GM21447 (cell line): ENCODE measurements around the gene SERPINE2.

Experiments
- ATAC-seq: cut with Tn5 transposase; IDR thresholded peaks from one replicate; pipeline ENCODE4 v1.9.1; 2021; ENCODE audit not compliant: unreplicated experiment

The SERPINE2 gene

DNA sequence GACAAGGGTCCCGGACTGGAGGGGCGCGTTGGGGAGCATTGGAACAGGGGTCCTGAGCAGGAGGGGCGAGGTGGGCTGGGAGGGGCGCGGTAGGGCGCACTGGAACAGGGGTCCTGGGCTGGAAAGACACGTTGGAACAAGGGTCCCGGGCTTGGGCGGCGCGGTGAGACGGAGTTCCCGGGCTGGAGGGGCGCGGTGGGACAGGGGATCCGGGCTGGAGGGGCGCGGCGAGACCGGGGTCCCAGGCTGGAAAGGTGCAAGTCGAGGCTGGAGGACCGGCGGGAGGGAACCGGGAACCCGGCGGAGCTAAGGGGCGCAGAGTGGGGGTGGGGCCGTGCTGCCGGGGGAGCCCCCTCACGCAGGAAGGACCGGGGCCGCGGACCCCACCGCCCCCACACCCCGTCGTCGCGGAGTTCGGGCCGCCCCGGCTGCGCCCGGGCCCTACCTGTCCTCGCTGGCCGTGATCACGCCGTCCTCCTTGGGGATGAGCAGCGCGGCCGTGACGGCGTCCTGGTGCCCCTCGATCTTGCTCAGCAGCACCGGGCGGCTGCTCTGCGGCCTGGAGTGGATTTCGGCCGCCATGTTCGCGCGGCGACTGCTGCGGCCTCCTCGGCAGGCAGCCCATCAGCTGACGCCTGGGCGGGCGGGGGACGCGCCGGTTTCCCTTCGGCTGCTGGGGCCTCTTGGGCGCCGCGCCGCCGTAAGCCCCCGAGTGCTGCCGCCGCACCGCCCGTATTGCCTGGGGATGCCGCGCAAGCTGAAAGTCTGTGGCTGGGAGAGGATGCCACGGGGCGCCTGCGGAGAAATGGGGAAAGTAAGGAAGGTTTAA is 94.2 kb downstream of the SERPINE2 start, which contains the start of gene WDFY1:
Gene WDFY1, minus strand, starts transcription at position 633 of the 829 bp plus-strand sequence. Its CDS starts 51 bp downstream, at position 582.
- peak; percentile 59 for ATAC-seq

DNA sequence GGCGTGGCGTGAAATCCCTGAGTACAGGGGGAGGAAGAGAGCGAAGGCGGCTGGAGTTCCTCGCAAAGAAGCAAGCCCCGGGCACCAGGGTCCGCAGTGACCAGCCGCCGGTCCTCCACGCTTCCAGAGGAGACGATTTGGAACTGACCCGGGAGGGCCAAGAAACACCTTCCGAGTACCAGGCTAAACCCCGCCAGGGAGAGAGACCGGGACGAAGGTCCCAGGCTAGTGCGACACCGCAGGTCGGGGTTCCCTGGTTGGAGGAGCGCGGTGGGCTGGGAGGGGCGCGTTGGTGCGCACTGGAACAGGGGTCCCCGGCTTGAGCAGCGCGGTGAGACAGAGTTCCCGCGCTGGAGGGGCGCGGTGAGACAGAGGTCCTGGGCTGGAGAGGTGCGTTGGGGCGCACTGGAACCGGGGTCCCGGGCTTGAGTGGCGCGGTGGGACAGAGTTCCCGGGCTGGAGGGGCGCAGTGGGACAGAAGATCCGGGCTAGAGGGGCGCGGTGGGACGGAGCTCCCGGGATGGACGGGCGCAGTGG is 94.9 kb downstream of the SERPINE2 start:
- ATAC-seq: peak; percentile 18

DNA sequence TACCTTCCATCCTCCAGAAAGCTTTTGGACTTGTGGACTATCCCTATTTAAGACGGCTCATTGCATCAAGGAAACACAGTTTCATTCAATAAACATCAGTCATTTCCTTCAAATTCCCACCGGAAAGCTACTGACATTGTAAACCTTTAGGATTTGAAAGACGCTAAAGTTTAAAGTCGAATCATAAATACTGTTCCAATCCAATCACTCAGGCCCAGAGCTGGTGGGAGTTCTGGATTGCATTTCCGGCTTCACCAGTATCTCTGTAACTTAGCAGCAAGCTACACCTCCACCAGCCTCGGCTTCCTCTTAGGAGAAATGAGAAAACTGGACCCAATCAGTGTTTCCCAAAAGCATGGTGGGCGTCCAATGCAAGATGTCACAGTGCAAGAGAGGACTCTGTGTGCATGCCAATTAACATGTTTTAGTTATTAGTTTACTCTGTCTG is 95.5 kb downstream of the SERPINE2 start:
- ATAC-seq: no peak

- ATAC-seq: no peak
Measured at GRCh38 chr2:223943135-223943534, 96.0 kb downstream of the SERPINE2 start.

GRCh38 chr2:223941579-223942277 is 97.4 kb downstream of the SERPINE2 start:
- peak; percentile 43 for ATAC-seq

GRCh38 chr2:223939438-223939837 is 99.6 kb downstream of the SERPINE2 start:
- ATAC-seq: peak; percentile 31

DNA sequence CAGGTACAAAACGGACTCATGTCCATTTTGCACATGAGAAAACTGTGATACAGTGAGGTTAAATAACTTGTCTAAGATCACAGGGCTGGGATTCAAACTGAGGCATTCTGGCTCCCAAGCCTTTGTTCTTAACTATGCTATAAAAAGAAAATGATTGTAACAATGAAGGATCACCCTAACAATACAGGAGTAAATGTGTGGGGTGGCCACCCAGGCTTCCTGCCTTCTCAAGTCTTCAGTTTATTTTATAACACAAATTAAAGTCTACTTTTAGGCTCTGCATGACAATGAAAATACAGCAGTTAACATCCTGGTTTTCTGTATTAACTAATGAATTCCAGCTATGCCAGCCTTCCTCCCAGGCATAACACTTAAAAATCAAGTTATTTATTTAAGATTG is 101.6 kb downstream of the SERPINE2 start:
- no peak for ATAC-seq

DNA sequence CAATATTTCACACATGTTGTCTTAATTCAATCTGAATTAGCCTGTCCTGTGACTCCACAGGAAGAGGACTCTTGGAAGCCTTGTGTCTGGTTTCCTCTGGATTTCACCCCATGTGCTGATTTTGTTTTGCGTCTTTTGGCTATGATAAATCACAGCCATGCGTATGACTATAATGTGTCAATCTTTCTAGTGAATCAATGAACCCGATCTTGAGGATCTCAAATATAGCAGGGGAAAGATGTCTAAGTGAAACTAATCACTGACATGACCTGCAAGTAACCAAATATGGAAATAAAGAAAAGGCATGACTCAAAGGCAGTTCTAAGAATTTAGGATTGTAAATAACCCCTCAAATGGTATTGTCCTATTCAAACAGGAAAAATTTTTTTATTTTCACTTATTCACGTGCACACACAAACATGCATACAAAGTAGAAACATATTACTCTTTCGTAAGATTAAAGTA is 102.2 kb downstream of the SERPINE2 start:
- ATAC-seq: no peak

DNA sequence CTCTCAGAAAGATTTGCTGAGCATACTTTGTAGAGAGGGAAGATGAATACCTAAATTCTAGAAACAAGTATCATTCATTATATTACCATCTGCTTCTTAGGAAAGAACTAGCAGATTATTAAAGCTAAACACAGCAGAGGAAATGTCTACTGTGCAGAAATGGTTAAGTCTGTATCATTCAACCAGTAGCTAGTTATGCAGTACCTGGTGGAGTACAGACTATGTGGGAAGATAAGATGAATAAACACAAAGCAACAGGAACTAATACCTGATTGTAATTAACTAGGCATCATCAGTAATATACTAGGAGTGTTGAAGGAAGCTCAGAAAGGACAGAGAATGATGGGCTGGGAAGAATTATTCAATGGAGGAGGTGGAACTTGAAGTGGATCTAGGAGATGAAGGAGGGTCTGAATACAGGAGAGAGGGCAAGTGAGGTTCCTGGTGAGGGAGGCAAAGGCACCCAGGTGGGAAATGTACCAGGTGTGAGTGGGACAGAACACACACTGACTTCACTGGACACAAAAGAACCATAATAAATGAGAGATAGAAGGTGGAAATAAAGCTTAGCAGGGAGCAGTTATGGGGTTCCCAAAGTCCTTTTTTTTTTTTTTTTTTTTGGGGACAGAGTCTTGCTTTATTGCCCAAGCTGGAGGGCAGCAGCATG is 103.5 kb downstream of the SERPINE2 start:
- ATAC-seq: no peak

DNA sequence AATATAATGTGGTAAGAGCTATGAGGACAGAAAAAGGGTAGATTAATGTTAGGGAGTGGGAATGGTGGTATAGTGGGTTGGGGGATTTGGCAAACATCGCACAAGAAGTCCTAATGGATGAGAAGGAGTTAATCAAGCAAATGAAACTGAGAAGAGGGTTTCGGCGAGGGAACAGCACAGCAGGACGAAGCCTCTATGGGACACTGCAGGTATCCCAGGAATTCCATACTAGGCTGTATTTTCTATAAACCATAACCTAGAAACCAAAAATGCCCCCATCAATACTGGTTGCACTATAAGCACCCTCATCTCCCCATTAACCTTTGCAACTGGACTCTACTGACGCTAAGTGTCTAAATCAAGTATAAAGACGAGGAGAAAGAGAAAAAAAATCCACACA is 104.2 kb downstream of the SERPINE2 start:
- no peak for ATAC-seq

DNA sequence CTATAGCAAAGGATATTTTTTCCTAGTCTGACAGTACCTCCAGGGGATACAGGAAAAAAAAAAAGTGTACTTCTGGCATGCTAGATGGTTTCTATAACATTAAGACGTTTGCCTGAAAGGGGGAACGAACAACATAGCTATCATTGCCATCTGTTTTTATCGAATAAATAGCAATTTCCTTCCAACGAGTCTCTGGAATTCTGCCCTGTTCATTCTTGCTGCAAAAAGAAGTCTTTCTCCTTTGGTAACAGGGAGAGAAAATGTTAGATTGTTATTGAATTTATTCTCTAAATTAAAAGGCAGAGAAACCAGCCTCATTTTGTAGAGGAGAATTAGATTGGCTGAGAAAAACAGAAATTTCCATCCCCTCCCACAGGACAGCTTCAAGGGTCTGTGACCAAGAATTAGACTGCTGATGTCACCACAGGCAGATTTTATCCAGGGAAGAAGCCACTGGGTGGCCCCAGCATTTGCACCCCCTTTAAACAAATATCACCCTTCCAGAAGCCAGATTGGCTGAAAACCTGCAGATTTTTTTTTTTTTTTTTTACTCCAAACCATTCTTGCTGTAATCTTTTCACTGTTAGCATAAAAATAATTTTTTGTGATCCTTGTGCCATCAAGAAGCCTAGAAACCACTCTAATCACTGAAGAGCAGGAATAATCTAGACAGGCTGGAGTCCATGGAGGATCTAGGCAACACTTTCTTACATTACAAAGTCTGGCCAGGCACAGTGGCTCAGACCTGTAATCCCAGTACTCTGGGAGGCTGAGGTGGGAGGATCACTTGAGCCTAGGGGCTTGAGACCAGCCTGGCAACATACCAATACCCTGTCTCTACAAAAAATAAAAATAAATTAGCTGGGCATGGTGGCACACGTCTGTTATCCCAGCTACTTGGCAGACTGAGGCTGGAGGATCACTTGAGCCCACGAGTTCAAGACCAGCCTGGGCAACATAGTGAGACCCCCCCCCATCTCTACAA is 106.0 kb downstream of the SERPINE2 start:
- no peak for ATAC-seq

- no peak for ATAC-seq
Measured at GRCh38 chr2:223930103-223930976, 108.7 kb downstream of the SERPINE2 start.

DNA sequence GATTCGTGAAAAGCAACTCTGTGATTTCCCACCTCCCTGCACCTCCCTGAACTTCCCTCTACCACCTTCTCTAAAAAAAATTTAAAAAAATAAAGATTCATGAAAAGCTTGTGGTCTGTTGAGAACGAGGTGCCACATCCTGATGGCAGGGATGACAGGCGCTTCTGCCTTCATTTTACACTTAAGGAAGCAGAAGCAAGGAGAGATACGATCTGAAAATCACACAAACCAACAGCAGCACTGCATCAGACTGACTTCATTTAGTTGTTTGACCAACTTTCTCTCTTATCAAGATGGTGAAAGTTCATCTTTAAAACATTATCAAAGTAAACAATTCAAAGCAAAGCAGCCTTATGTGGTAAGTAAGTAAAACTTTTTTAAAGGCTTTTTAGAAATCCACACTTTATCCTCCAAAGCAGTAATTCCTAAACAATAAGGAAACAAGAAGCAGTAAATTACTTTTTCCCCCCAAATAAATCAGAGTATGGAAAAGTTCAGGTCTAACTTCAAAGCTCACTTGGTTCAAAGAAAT is 109.4 kb downstream of the SERPINE2 start:
- ATAC-seq: no peak

DNA sequence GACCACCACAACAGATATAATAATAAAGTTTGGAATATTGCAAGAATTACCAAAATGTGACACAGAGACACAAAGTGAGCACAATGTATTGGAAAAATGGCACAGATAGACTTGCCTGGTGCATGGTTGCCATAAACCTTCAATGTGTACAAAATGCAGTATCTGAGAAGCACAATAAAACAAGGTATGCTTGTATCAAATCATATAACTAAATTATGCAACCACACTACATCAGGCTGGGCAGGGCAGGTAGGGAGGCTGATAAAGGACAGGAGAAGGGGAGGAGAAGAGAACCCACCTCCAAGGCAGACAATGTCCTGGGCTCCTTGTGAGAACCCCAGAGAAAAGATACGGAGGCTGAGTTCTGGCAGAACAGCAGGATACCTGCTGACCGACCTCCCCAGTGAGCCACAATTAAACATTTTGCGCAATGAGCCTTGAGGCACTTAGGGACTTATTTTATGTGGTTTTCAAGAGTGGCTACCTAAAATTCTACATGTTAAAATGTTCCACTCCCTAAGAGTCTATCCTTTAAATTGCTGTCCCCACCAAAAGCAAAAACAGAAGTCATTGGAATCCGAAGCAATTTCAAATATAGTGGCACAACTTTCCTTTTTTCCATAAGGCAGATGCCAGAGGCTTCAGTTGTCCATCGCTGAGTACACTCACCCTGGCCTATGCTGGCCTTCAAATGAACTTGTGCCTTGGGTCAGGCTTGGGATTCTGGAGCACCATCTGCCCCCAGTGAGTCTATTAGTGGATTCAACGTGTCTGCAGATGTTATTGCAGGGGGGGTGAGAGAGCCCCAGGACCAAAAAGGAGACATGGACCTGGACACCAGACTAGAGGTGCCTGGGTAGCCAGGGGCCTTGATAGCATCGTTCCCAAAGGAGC is 110.7 kb downstream of the SERPINE2 start:
- ATAC-seq: no peak

DNA sequence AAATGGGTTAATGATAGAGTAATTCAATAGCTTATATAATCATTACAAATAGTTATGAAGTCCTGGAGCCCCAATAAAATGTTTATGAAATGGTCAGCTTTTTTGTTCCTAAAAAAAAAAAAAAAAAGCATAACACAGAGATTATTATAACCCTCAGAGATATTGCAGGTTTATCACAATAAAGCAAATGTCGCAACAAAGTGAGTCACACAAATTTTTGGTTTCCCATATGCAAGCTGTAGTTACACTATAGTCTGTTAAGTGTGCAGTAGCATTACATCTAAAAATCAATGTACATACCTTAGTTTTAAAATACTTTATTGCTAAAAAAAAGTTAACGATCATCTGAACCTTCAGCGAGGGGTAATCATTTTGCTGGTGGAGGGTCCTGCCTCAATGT is 114.0 kb downstream of the SERPINE2 start:
- no peak for ATAC-seq
